Ramos (cell line): ENCODE results near the gene WNK4.

Source experiments
- in situ Hi-C: fragments of 300-500 bp; cut with MboI; formaldehyde crosslinking; loops from one replicate; pipeline ENCODE4 v1.14.3; 2022; ENCODE audit warnings: low sequenced_read_pairs; ENCODE audit not compliant: unreplicated experiment

The WNK4 gene

GRCh38 chr17:42832213-42832933, 52.0 kb downstream of the WNK4 start:
- in situ Hi-C loops, result loop anchor here (10.0 to 25.0 kb wide), 2 partner anchors 102 to 530 kb away; no protein-coding TSS in a partner anchor

DNA sequence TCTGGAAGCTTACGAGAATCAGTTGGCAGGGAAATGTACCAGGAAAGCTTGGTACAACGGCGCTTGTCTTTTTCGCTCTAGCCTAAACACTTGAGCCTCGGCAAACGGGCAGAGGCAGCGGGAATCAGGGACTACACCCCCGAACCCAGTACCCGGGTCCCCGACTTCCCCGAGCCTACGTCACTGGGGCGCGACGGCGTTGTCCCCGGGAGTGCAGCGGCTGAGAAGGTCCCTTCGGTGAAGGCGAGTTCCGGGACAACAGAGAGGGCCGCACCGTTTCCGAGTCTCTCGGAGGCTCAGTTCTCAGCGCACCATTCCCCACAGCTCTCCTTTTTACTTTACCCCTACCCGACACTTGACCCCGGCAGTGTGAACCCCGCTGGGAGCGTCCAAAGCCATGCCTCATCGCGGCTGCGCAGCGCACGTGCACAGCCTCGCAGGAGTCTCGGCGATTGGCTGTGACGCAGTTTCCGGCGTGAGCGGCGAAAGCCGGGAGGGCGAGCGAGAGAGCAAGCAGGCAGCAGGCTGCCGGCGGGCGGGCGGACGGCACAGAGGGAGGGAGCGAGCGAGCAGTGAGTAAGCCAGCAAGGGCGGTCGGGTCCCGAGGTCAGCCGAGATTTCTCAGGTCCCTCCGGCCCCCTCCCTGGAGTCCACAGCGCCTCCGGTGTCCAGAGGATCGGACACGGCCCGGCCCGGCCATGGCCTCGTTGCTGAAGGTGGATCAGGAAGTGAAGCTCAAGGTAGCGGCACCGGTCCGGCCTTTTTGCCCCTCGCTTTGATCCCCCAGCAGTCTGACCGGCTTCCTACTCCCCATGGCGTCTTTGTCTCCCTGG, 52.7 kb downstream of the WNK4 start, which contains the start of gene PSME3:
TSS of gene PSME3 (plus strand) at position 464 of the 833 bp plus-strand sequence. CDS start at position 699, 235 bp downstream.
- in situ Hi-C loops, result loop anchor here (10.0 to 25.0 kb wide), 2 partner anchors 102 to 529 kb away; no protein-coding TSS in a partner anchor

DNA sequence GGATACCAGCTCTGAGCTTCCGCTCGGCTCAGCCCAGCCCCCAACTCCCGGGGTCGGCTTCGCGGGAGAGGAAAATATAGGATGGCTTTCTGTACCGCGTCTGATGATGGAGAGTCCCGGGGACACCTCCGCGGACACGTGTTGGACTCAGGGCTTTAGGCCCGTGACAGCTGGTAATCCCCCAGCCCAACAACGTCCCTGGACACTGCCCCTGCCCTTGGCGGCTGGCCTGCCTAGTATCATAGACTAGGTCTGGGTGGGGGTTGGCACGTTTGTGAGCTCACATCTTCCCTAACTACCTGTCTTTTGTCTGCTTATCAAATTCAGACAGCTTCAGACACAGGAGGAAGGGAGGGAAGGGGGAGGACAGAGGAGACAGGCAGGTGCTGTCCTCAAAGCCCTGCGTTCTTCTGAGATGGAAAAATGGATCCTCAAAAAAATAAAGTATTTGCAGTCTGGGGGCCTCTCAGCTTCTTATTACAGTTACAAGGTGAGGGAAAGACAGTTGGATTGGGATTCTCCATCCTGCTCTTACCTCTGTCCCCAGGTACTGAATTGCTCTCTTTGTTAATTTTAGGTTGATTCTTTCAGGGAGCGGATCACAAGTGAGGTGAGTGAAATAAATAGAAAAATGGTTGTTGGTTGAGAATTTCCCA, 53.5 kb downstream of the WNK4 start:
- in situ Hi-C loops, result loop anchor here (10.0 to 25.0 kb wide), 2 partner anchors 101 to 528 kb away; no protein-coding TSS in a partner anchor

- in situ Hi-C loops, result loop anchor here (10.0 to 25.0 kb wide), 2 partner anchors 99 to 527 kb away; no protein-coding TSS in a partner anchor
Observed at GRCh38 chr17:42835732-42836131, 55.3 kb downstream of the WNK4 start.

DNA sequence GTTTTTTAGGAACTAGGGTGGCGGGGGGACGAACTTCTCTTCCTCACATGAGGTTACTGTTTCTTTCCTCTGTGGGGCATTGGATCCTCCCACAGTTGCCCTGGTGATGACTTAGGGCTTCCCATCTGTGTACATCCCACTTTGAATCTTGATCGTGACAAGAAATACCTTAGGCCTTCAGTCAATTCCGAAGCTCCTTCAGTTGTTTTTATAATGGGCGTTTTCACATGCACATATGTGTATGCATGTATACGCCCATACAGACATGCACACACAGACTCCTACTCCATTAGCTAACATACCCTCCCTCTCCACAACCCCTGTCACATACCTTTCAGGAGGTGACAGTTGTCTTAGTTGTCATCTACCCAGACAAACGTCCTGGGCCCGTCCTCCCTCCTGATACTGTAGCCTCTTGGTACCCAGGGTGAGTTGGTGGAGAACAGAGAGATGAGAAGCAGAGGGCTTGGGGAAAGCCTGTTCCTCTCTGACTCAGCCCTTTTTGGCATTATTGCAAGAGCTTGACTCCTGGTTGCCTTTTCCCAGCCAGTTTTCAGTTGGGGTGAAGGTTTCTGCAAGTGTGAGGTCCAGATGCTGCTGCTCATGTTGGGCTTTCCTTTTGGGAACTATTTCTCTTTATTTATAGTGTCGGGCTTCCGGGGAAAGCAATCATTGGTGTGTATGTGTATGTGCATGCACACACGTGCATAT, 61.7 kb downstream of the WNK4 start:
- in situ Hi-C loops, result loop anchor here (25.0 kb wide), 1 partner anchor 520 kb away; no protein-coding TSS in a partner anchor

GRCh38 chr17:42843358-42843934, 63.0 kb downstream of the WNK4 start:
- in situ Hi-C loops, result loop anchor here (25.0 kb wide), 1 partner anchor 519 kb away; no protein-coding TSS in a partner anchor

DNA sequence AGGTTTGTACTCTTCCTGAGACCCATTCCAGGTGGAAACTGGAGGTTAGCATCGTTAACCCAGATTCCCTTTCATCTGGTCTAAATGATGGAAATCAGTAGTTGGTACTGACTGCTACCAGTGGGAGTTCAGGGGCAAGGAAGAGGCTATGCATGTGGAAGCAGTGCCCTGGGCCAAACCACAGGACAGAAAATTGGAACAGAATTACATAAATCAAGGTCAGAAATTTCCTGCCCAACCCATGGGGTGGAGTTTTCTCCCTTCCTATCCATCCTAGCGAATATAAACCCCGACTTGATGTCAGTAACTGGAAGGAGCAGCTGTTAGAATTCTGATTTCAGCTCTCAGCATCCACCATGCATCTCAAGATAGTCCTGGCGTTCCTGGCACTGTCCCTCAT, 63.9 kb downstream of the WNK4 start, which contains the start of gene AOC2:
TSS of gene AOC2 (plus strand) at position 310 of the 400 bp plus-strand sequence. CDS start at position 357, 47 bp downstream.
- in situ Hi-C loops, result loop anchor here (25.0 kb wide), 1 partner anchor 518 kb away; no protein-coding TSS in a partner anchor

GRCh38 chr17:42844761-42845555, 64.5 kb downstream of the WNK4 start:
- in situ Hi-C loops, result loop anchor here (25.0 kb wide), 1 partner anchor 517 kb away; no protein-coding TSS in a partner anchor

DNA sequence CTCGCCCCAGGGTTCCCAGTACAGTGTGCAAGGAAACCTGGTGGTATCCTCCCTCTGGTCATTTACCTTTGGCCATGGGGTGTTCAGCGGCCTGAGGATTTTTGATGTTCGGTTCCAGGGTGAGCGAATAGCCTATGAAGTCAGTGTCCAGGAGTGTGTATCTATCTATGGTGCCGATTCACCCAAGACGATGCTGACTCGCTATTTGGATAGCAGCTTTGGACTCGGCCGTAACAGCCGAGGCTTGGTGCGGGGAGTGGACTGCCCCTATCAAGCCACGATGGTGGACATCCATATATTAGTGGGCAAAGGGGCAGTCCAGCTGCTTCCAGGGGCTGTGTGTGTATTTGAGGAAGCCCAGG, 65.1 kb downstream of the WNK4 start:
- in situ Hi-C loops, result loop anchor here (25.0 kb wide), 1 partner anchor 517 kb away; no protein-coding TSS in a partner anchor

GRCh38 chr17:42845918-42846593, 65.6 kb downstream of the WNK4 start:
- in situ Hi-C loops, result loop anchor here (25.0 kb wide), 1 partner anchor 516 kb away; no protein-coding TSS in a partner anchor
